NCI-H748 (cell line): ENCODE data around the gene MED13L.
"Not testable (repeated sequence)": the region's sequence is repeated elsewhere in the genome, so short reads cannot be mapped to it uniquely, and the experiment has no call there.

Experiments used
- DNase-seq: peaks from one replicate; lab custom pipeline; 2025; ENCODE audit not compliant: unreplicated experiment; lab: John Stamatoyannopoulos, UW

The MED13L gene

GRCh38 chr12:115988625-115989563, 288.6 kb downstream of the MED13L start:
- DNase-seq, result no peak

GRCh38 chr12:115988212-115988611, 289.3 kb downstream of the MED13L start:
- DNase-seq, result no peak

GRCh38 chr12:115984616-115985015, 292.9 kb downstream of the MED13L start:
- DNase-seq, result peak; percentile 18

GRCh38 chr12:115983226-115983798, 294.2 kb downstream of the MED13L start:
- peak; percentile 28 for DNase-seq

- no peak for DNase-seq
Measured at GRCh38 chr12:115980339-115980738, 297.2 kb downstream of the MED13L start.

DNA sequence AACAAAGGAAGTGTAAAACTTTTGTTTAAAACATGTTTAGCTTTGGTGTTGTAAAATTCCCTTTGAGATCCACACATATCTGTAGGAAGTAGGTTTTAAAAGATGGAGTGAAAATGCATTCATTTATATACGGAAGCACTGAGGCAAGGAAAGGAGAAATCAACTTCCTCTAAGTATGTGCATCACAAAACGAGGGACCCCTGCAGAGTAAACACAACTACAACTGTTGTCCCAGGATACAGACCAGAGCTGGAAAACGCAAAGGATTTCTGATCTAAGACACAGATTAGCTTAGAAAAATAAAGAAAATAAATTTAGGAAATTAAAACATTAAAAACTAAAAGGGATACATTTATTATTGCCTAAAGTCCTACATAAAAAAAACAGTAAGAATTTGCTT, 297.6 kb downstream of the MED13L start:
- no peak for DNase-seq

DNA sequence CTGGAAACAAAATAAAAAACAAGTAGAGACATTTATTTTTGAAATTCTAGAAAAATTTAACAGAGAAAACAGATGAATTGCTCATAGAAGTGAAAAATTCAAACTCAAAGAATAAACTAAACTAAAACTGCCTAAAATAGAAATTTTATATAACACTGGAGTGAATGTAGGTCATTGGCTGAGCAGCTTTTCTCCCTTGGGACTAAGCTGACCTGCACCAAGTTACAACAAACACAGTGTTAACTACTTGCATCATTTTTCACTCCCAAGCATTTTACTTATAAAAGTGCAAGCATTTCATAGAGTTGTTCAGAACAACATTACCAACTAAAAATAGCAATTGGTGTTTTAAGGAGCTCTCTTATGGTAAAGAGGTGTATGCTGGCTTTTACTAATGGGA, 298.1 kb downstream of the MED13L start:
- DNase-seq, result no peak

DNA sequence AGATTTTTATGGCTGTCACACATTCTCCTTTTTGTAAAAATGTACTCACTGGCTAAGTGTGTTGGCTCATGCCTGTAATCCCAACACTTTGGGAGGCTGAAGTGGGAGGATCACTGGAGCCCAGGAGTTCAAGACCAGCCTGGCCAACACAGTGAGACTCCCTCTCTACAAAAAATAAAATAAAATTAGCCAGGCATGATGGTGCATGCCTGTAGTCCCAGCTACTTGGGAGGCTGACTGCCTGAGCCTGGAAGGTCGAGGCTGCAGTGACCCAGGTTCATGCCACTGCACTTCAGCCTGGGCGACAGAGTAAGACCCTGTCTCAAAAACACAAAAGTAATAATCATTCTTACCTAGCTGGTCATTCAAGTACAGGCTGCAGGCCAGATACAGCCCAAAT, 300.7 kb downstream of the MED13L start:
- DNase-seq, result not testable (repeated sequence)

DNA sequence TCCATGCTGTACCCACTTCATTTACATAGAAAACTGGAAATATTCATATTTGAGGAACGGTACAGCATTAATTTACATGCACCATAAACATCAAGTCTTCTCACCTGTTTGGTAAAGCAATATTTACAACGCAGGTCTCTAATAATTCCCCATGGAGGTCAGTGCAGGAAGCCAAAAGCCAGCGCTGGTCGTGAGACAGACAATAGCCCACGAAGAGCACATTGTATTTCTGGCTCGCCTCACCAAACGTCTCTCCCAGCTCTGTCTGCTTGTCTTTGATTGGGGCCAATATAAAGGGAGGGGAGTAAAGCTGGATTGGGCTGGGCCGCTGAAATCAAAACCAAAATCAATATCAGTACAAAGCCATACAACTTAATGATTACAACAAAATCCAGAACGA, 302.1 kb downstream of the MED13L start:
- DNase-seq, result peak; percentile 42

GRCh38 chr12:115973968-115974724, 303.3 kb downstream of the MED13L start:
- no peak for DNase-seq

DNA sequence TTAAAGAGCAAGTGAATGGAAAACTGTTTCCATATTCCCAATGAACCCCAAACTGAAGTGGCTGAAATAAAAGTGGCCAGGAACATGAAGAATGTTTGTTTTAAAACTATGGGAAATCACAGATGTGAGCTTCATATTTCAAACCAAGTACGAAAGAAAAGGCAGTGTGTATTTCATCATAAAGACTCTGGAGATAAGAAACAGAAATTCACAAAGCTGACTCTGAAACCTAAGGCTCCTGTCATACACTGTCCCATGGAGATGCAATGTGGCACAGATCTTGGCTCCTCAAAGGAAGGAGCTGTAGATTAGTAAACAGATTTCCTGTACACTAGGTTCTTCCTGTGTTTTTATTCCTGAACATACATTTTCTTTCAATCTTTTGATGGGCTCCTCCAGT, 304.4 kb downstream of the MED13L start:
- no peak for DNase-seq

DNA sequence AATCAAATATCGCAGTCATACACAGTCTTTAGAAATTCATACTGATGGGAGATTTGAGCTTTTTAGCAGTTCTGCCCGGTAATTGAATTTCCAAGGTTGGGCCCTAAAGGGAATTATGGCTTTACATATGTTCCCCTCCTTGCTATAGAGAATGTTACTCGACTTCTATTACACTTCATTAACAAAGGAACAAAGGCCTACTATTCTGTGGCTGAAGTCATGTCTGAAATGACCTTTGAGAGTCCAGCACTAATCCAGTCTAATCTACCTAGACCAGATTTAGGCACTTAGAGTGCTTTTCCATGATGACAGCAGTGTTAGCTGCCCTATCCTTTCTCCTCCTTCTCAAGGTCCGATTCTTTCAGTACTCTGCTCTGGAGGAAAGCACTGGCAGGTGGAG, 305.3 kb downstream of the MED13L start:
- DNase-seq, result no peak

- DNase-seq, result no peak
Measured at GRCh38 chr12:115968211-115968610, 309.3 kb downstream of the MED13L start.

DNA sequence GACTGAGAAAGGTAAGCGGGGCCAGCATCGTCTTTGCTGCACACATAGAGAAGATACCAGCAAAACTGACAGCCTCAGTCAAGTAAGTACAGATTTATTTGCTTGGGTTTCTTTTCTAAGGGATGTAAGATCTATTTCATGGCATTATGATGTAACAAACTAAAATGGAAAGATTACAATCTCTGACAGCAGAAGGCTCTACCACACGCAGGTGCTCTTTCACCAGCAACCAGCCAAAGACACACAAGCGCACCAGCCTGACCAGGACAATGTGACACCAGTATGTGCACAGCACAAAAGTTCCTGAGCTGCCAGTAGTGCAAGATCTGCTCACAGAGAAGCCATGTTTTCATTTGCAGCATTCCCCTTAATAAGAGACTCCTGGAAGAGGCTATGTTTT, 311.1 kb downstream of the MED13L start:
- DNase-seq, result no peak

DNA sequence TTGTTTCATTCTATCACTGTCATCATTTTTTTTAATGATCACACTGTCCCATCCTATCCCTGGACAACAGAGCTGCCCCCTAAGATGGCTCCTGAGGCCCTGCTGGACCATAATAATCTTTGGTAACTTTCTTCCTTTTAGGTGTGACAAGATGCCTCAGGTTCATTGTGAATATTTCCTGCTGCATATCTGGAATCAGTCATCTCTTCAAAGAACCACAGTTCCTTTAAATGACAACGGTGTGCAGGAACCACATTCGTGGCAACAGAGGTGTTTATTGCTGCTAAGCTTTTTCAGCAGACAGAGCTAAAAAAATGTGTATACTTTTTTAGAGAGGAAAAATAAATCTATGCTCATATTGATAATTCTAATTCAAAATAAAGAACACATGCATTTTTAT, 312.9 kb downstream of the MED13L start:
- DNase-seq, result no peak

DNA sequence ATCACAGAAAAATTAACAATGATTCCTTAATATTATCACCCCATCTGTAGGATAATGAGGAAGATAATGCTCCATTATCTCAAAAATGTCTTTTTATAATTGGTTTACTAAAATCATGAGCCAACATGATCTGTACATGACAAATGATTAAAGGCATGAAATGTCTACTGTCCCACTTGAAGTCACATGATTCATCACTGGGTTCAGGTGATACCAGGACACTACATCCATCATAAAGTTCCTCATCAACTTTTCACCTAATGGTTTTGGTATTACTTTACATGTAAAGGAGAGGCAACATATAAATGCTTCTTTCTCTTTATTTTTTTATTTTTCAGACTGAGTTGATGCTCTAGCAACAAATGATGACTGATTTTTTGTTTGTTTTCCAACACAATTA, 313.3 kb downstream of the MED13L start:
- DNase-seq, result no peak

DNA sequence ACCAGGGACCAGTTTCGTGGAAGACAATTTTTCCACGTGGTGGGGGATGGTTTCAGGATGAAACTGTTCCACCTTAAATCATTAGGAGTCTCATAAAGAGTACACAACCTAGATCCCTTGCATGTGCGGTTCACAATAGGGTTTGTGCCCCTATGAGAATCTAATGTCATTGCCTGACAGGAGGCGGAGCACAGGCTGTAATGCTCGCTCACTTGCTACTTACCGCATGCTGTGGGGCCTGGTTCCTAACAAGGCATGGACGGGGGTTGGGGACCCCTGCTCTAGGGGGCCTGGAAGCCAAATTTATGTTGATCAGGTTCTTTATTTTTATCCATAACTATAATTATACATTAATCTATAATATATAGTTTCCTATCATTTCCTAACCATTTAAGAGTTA, 315.3 kb downstream of the MED13L start:
- no peak for DNase-seq

- no peak for DNase-seq
Measured at GRCh38 chr12:115960868-115961802, 316.4 kb downstream of the MED13L start.

- no peak for DNase-seq
Measured at GRCh38 chr12:115957686-115958290, 319.7 kb downstream of the MED13L start.

- DNase-seq, result peak; percentile 67
Measured at GRCh38 chr12:115956659-115957058, 320.8 kb downstream of the MED13L start.
